Neural cell (in vitro differentiated cells): Measurements from ENCODE around the gene OTUD3. TPM values are rescaled to one million over a fixed set of nuclear protein-coding genes. Genes with fewer than 3 reads are reported as not detected.

ENCODE experiments used
- H2AFZ ChIP-seq: fragments of 200-600, 300-800 bp; sonication (generic), shearing (Covaris generic); 2 replicates; pipeline ENCODE4 v1.6.0; 2014; ENCODE audit warnings: low read depth, mild to moderate bottlenecking, antibody characterized with exemption, low read length, moderate library complexity
- H3F3A ChIP-seq: fragments of 200-600 bp; shearing (Covaris generic); 2 replicates; pipeline ENCODE4 v1.6.1; 2016; ENCODE audit warnings: mild to moderate bottlenecking, moderate library complexity, mixed read lengths, antibody characterized with exemption, low read length; ENCODE audit not compliant: insufficient read depth, poor library complexity, severe bottlenecking
- H3K27ac ChIP-seq: fragments of 200-600, 300-800 bp; sonication (generic), shearing (Covaris generic); 2 replicates; pipeline ENCODE4 v1.5.1; 2014; ENCODE audit warnings: mild to moderate bottlenecking, low read length, moderate library complexity
- H3K27me3 ChIP-seq: fragments of 300-800, 200-600 bp; sonication (generic), shearing (Covaris generic); 2 replicates; pipeline ENCODE4 v1.6.0; 2014; ENCODE audit warnings: mild to moderate bottlenecking, low read depth, low read length, moderate library complexity; ENCODE audit not compliant: insufficient read depth
- H3K36me3 ChIP-seq: fragments of 300-800, 200-600 bp; sonication (generic), shearing (Covaris generic); 2 replicates; pipeline ENCODE4 v1.5.1; 2014; ENCODE audit warnings: mild to moderate bottlenecking, antibody characterized with exemption, low read length, moderate library complexity; ENCODE audit not compliant: insufficient read depth
- H3K4me2 ChIP-seq: fragments of 300-800, 200-600 bp; sonication (generic), shearing (Covaris generic); 2 replicates; pipeline ENCODE4 v1.6.0; 2014; ENCODE audit warnings: mild to moderate bottlenecking, low read length
- H3K4me3 ChIP-seq: fragments of 300-800, 200-600 bp; sonication (generic), shearing (Covaris generic); 2 replicates; pipeline ENCODE4 v1.5.1; 2014; ENCODE audit warnings: mild to moderate bottlenecking, low read length, moderate library complexity
- H3K79me2 ChIP-seq: fragments of 200-600 bp; shearing (Covaris generic); replicated peaks from 2 replicates; pipeline ENCODE4 v1.6.0; 2014; ENCODE audit warnings: mild to moderate bottlenecking, low read length, moderate library complexity; ENCODE audit not compliant: insufficient read depth
- H3K9ac ChIP-seq: fragments of 300-800, 200-600 bp; sonication (generic), shearing (Covaris generic); 2 replicates; pipeline ENCODE4 v1.6.1; 2016; ENCODE audit warnings: mild to moderate bottlenecking, low read length, mixed read lengths
- H3K9me2 ChIP-seq: fragments of 200-600 bp; shearing (Covaris generic); 2 replicates; pipeline ENCODE4 v1.6.1; 2016; ENCODE audit warnings: mild to moderate bottlenecking, low read length, mixed read lengths; ENCODE audit not compliant: insufficient read depth
- H3K9me3 ChIP-seq: fragments of 200-600, 300-800 bp; sonication (generic), shearing (Covaris generic); 2 replicates; pipeline ENCODE4 v1.6.1; 2016; ENCODE audit warnings: mild to moderate bottlenecking, mixed run types, low read length, moderate library complexity, mixed read lengths
- H4K20me1 ChIP-seq: fragments of 200-600 bp; shearing (Covaris generic); 2 replicates; pipeline ENCODE4 v1.6.1; 2016; ENCODE audit warnings: mild to moderate bottlenecking, mixed run types; ENCODE audit not compliant: insufficient read depth
- EP300 ChIP-seq: fragments of 450-650 bp; conservative IDR thresholded peaks from 2 replicates; pipeline ENCODE4 v1.6.1; 2014; ENCODE audit warnings: antibody characterized with exemption, mild to moderate bottlenecking, moderate library complexity; ENCODE audit not compliant: poor library complexity, severe bottlenecking
- EZH2 ChIP-seq: fragments of 200-600, 300-800 bp; shearing (Covaris generic), sonication (generic); IDR thresholded peaks from 2 replicates; pipeline ENCODE4 v1.6.1; 2014; ENCODE audit warnings: antibody characterized with exemption, low read length, borderline replicate concordance, mild to moderate bottlenecking; ENCODE audit not compliant: insufficient read depth, poor library complexity, severe bottlenecking
- MXI1 ChIP-seq: fragments of 450-650 bp; conservative IDR thresholded peaks from 2 replicates; pipeline ENCODE4 v1.6.1; 2014; ENCODE audit warnings: antibody characterized with exemption, mild to moderate bottlenecking; ENCODE audit not compliant: poor library complexity, severe bottlenecking
- POLR2AphosphoS5 ChIP-seq: IDR thresholded peaks from 2 replicates; pipeline ENCODE4 v1.6.1; 2012
- RAD21 ChIP-seq: fragments of 450-650 bp; conservative IDR thresholded peaks from 2 replicates; pipeline ENCODE4 v1.6.1; 2014; ENCODE audit warnings: antibody characterized with exemption, mild to moderate bottlenecking, moderate library complexity
- SMC3 ChIP-seq: fragments of 450-650 bp; conservative IDR thresholded peaks from 2 replicates; pipeline ENCODE4 v1.6.1; 2014; ENCODE audit warnings: antibody characterized with exemption, mild to moderate bottlenecking, moderate library complexity; ENCODE audit not compliant: poor library complexity
- TAF1 ChIP-seq: IDR thresholded peaks from 2 replicates; pipeline ENCODE4 v1.6.1; 2012; ENCODE audit warnings: low read depth
- polyA plus RNA-seq: library from polyadenylated mRNA; depleted of rRNA; stranded (reverse); fragments of >200 nt; gene quantifications from 2 replicates; pipeline ENCODE4 v1.2.3, GENCODE V29; 2014
- TF ChIP-seq, protein P1 (sequence below): fragments of 450-650 bp; IDR thresholded peaks from 2 replicates; pipeline ENCODE4 v1.5.1; 2014; ENCODE audit warnings: antibody characterized with exemption, mild to moderate bottlenecking, moderate library complexity; ENCODE audit not compliant: poor library complexity, severe bottlenecking

The OTUD3 gene
- polyA plus RNA-seq, 1 donor from 2014 or later: 24.0 TPM

GRCh38 chr1:19954059-19954458, 71.9 kb downstream of the OTUD3 start:
- no peak overlapping the region for H3K4me2 ChIP-seq
- no peak overlapping the region for H3K9ac ChIP-seq
- no peaks in the 10 kb centered on the region for H3K9me3 ChIP-seq
- H4K20me1 ChIP-seq: no peaks in the 10 kb centered on the region
- H3K4me3 ChIP-seq: no peak overlapping the region
- no peak overlapping the region for H2AFZ ChIP-seq
- no peak overlapping the region for H3K27ac ChIP-seq
- H3K9me2 ChIP-seq: no peaks in the 10 kb centered on the region
- H3K36me3 ChIP-seq: no peaks in the 10 kb centered on the region
- no peaks in the 10 kb centered on the region for H3K27me3 ChIP-seq
- TF ChIP-seq MXI1 (no peak), POLR2AphosphoS5 (no peak), EZH2 (no peak), TAF1 (no peak), RAD21 (no peak)
- TF ChIP-seq, protein P1, sequence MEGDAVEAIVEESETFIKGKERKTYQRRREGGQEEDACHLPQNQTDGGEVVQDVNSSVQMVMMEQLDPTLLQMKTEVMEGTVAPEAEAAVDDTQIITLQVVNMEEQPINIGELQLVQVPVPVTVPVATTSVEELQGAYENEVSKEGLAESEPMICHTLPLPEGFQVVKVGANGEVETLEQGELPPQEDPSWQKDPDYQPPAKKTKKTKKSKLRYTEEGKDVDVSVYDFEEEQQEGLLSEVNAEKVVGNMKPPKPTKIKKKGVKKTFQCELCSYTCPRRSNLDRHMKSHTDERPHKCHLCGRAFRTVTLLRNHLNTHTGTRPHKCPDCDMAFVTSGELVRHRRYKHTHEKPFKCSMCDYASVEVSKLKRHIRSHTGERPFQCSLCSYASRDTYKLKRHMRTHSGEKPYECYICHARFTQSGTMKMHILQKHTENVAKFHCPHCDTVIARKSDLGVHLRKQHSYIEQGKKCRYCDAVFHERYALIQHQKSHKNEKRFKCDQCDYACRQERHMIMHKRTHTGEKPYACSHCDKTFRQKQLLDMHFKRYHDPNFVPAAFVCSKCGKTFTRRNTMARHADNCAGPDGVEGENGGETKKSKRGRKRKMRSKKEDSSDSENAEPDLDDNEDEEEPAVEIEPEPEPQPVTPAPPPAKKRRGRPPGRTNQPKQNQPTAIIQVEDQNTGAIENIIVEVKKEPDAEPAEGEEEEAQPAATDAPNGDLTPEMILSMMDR: no peak
- H3F3A ChIP-seq: no peaks in the 10 kb centered on the region
- no peaks in the 10 kb centered on the region for H3K79me2 ChIP-seq

DNA sequence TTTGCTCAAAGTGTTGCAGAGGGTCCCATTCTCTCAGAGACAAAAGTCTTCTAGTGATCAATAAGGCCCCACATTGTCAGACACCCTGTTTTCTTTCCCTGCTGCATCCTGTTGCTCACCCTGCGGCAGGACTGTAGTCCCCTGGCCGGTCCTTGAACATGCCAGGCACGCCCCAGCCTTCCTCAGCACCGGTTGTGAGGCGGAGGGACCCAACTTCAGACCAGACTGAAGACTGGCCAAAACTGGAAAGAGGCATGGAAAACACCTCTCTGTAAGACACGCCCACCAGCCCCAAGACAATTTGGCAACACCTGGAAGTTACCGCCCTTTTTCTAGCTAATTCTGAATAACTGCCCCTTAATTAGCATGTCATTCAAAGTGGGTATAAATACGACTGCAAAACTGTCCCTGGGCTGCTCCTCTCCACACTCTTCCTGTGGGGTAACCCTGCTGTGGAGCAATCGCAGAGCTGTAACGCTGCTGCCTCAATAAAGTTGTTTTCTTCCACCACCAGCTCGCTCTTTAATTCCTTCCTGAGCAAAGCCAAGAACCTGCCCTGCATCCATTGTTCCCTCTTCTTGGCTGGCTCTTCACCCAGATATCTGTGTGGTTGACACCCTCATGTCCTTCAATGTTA, 73.5 kb downstream of the OTUD3 start:
- H4K20me1 ChIP-seq: no peaks in the 10 kb centered on the region
- no peaks in the 10 kb centered on the region for H3F3A ChIP-seq
- TF ChIP-seq MXI1: no peak
- no peaks in the 10 kb centered on the region for H3K9me2 ChIP-seq
- no peaks in the 10 kb centered on the region for H3K9me3 ChIP-seq
- H3K4me3 ChIP-seq: no peak overlapping the region
- no peaks in the 10 kb centered on the region for H3K79me2 ChIP-seq
- H3K27ac ChIP-seq: no peak overlapping the region
- H3K27me3 ChIP-seq: no peaks in the 10 kb centered on the region
- H3K4me2 ChIP-seq: no peak overlapping the region
- no peaks in the 10 kb centered on the region for H3K36me3 ChIP-seq
- no peak overlapping the region for H3K9ac ChIP-seq
- no peak overlapping the region for H2AFZ ChIP-seq

DNA sequence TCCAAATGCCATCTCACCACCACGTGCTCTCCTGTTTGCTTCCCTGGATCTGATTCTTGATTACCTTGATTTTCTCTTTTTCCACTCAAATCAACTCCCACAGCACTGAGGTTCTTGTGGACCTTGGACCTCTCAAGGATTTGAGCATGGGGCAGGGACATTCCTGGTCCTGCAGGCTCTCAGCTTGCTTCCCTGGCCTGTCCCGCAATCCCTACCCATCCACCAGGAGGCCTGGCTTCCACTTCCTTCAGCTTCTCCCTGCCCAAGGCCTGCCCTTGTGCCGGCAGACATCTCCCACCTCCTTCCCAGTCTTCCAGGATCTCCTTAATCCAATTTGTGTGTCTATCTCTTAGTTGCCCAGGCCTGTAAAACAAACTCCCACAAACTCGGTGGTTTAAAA, 75.6 kb downstream of the OTUD3 start:
- Histone ChIP-seq H3K9me3 (no peaks in the 10 kb centered on the region), H2AFZ (no peak overlapping the region), H3K9me2 (no peaks in the 10 kb centered on the region), H4K20me1 (no peaks in the 10 kb centered on the region), H3K36me3 (no peaks in the 10 kb centered on the region), H3F3A (no peaks in the 10 kb centered on the region), H3K79me2 (no peaks in the 10 kb centered on the region), H3K4me3 (no peak overlapping the region), H3K4me2 (no peak overlapping the region), H3K27me3 (no peaks in the 10 kb centered on the region), H3K9ac (no peak overlapping the region), H3K27ac (no peak overlapping the region)
- TF ChIP-seq, protein P1: no peak
- TF ChIP-seq TAF1: no peak
- no peak for TF ChIP-seq EP300
- TF ChIP-seq POLR2AphosphoS5: no peak
- TF ChIP-seq SMC3: no peak
- TF ChIP-seq EZH2: no peak
- no peak for TF ChIP-seq RAD21
